HEK293 (cell line): ENCODE measurements around the gene SSB.

ENCODE experiments used
- CTCF ChIA-PET: fragments of 350-600 bp; formaldehyde crosslinking; extraction: SDS; loops from one replicate; lab custom pipeline; 2021; ENCODE audit warnings: antibody characterized with exemption; lab: Yijun Ruan, JAX
- POLR2A ChIA-PET: fragments of 300-600 bp; formaldehyde crosslinking; extraction: SDS; loops from one replicate; lab custom pipeline; 2020; ENCODE audit warnings: antibody characterized with exemption, inconsistent platforms; lab: Yijun Ruan, JAX
- H3K27ac ChIP-seq: fragments of 200-500 bp; sonication (Bioruptor generic); 2 replicates; pipeline ENCODE4 v1.5.1; 2014; ENCODE audit warnings: low read depth, low read length, control low read depth, inconsistent platforms; ENCODE audit errors: extremely low read depth
- H3K36me3 ChIP-seq, 2 experiments: fragments of 200-500 bp in 1 of 2; sonication (Bioruptor generic) in 1 of 2; 1 replicate in 1 of 2; 2 replicates in 1 of 2; pipeline ENCODE4 v1.5.1; 2014 to 2017; ENCODE audit warnings: inconsistent platforms in 2 of 2, low read length in 2 of 2; ENCODE audit not compliant: control insufficient read depth in 2 of 2, insufficient read depth in 1 of 2
- H3K4me1 ChIP-seq: fragments of 200-500 bp; sonication (Bioruptor generic); 2 replicates; pipeline ENCODE4 v1.5.1; 2014; ENCODE audit warnings: mild to moderate bottlenecking, low read length, inconsistent platforms; ENCODE audit not compliant: control insufficient read depth, insufficient read depth
- H3K4me3 ChIP-seq: 2 replicates; pipeline ENCODE4 v1.5.1; 2011; ENCODE audit warnings: low read depth, mild to moderate bottlenecking, control low read depth, low read length, moderate library complexity
- H3K9me3 ChIP-seq: fragments of 200-500 bp; sonication (Bioruptor generic); 2 replicates; pipeline ENCODE4 v1.5.1; 2014; ENCODE audit warnings: low read depth, low read length, inconsistent platforms; ENCODE audit not compliant: control insufficient read depth, insufficient read depth
- KLF9 ChIP-seq: fragments of 450-650 bp; formaldehyde crosslinking; IDR thresholded peaks from 2 replicates; pipeline ENCODE4 v1.5.1; 2016; ENCODE audit warnings: missing biosample characterization, missing genetic modification characterization, low read depth
- MEIS1 ChIP-seq: sonication (generic); formaldehyde crosslinking; IDR thresholded peaks from 2 replicates; pipeline ENCODE4 v1.8.1; 2022; ENCODE audit warnings: missing genetic modification reagents, mild to moderate bottlenecking, borderline replicate concordance
- ZNF133 ChIP-seq: fragments of 450-650 bp; formaldehyde crosslinking; IDR thresholded peaks from 2 replicates; pipeline ENCODE4 v1.5.1; 2016; ENCODE audit warnings: missing biosample characterization, missing genetic modification characterization
- ZNF266 ChIP-seq: fragments of 450-650 bp; formaldehyde crosslinking; IDR thresholded peaks from 2 replicates; pipeline ENCODE4 v1.5.1; 2016; ENCODE audit warnings: missing biosample characterization, missing genetic modification characterization, low read depth
- ZNF354C ChIP-seq: fragments of 450-650 bp; formaldehyde crosslinking; IDR thresholded peaks from 2 replicates; pipeline ENCODE4 v1.5.1; 2016; ENCODE audit warnings: missing biosample characterization, missing genetic modification characterization, low read depth, borderline replicate concordance
- ZNF558 ChIP-seq: fragments of 450-650 bp; formaldehyde crosslinking; IDR thresholded peaks from 2 replicates; pipeline ENCODE4 v1.5.1; 2016; ENCODE audit warnings: missing biosample characterization, missing genetic modification characterization
- ZNF585B ChIP-seq: fragments of 450-650 bp; formaldehyde crosslinking; IDR thresholded peaks from 2 replicates; pipeline ENCODE4 v1.5.1; 2016; ENCODE audit warnings: missing biosample characterization, missing genetic modification characterization
- ZSCAN30 ChIP-seq: fragments of 450-650 bp; IDR thresholded peaks from 2 replicates; pipeline ENCODE4 v1.5.1; 2018; ENCODE audit warnings: missing biosample characterization, mild to moderate bottlenecking, missing genetic modification characterization, moderate library complexity
- TF ChIP-seq, protein P1 (sequence below): fragments of 450-650 bp; formaldehyde crosslinking; IDR thresholded peaks from 2 replicates; pipeline ENCODE4 v1.5.1; 2016; ENCODE audit warnings: missing biosample characterization, missing genetic modification characterization
- TF ChIP-seq, protein P2 (sequence below): fragments of 450-650 bp; formaldehyde crosslinking; IDR thresholded peaks from 2 replicates; pipeline ENCODE4 v1.5.1; 2017; ENCODE audit warnings: missing biosample characterization, missing genetic modification characterization
- TF ChIP-seq, protein P3 (sequence below): fragments of 450-650 bp; formaldehyde crosslinking; IDR thresholded peaks from 2 replicates; pipeline ENCODE4 v1.5.1; 2016; ENCODE audit warnings: missing biosample characterization, missing genetic modification characterization
- TF ChIP-seq, protein P4 (sequence below): fragments of 450-650 bp; formaldehyde crosslinking; IDR thresholded peaks from 2 replicates; pipeline ENCODE4 v1.5.1; 2017; ENCODE audit warnings: missing biosample characterization, missing genetic modification characterization
- TF ChIP-seq, protein P5 (sequence below): fragments of 450-650 bp; formaldehyde crosslinking; IDR thresholded peaks from 2 replicates; pipeline ENCODE4 v1.5.1; 2016; ENCODE audit warnings: missing biosample characterization, missing genetic modification characterization

SSB gene

DNA sequence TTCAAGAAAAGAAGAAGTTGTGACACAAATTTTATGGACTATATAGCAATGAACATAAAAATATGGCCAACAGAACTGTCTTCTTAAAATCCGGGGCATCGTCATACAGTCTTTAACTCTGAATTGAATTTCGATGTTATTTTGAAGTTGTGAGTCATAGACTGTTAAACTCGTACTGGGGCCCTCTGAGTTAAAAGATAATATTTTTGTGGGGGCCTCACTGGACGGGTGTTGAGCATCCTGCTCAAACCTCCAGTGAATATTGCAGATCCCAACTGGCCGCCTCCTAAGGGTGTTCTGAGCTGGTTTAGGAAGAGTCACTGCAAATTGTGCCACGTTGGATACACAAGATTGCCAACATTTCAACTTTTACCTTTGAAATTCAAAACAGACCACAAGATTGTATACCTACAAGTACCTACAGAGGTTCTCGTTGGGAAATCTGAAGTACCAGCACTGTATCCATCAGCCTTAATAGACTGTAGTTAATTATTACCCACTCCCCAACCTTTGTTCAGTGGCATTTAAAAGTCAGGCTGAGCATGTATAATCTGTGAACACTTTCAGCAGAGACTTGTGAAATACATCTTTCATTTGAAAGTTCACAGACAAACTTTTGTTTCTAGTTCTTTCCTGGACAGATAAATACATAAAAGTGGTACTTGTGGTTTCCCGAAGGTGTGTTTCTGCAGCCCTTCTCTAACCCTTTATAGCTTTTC lies 37.3 kb upstream of the SSB start:
- no peaks in the 10 kb centered on the region for H3K9me3 ChIP-seq
- ChIA-PET CTCF (no interaction called here), POLR2A (no interaction called here)
- H3K36me3 ChIP-seq, result peaks cover 0 to 6% of the 10 kb centered on the region in 2 experiments; a peak in 1 of 3 replicates
- no peak overlapping the region for H3K4me3 ChIP-seq
- no peak overlapping the region for H3K27ac ChIP-seq
- TF ChIP-seq ZNF558 (tag by site-specific recombination), result peak; percentile 49; the same call in 1 of the 2 replicates
- no peak for TF ChIP-seq ZNF585B
- no peaks in the 10 kb centered on the region for H3K4me1 ChIP-seq

DNA sequence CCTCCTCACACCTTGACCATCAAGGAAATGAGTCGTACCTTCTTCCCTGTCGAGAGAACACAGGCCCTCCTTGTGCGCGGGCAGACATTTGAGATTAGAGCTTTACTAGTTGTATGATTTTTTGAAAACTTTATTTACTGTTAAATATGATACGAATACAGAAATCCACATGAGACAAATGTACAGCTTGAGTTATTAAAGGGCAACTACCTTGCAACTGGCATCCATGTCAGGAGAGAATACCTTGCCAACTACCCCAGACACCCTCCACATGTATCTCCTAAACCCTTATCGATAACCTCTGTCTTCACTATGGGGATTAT lies 36.7 kb upstream of the SSB start:
- TF ChIP-seq, protein P1, sequence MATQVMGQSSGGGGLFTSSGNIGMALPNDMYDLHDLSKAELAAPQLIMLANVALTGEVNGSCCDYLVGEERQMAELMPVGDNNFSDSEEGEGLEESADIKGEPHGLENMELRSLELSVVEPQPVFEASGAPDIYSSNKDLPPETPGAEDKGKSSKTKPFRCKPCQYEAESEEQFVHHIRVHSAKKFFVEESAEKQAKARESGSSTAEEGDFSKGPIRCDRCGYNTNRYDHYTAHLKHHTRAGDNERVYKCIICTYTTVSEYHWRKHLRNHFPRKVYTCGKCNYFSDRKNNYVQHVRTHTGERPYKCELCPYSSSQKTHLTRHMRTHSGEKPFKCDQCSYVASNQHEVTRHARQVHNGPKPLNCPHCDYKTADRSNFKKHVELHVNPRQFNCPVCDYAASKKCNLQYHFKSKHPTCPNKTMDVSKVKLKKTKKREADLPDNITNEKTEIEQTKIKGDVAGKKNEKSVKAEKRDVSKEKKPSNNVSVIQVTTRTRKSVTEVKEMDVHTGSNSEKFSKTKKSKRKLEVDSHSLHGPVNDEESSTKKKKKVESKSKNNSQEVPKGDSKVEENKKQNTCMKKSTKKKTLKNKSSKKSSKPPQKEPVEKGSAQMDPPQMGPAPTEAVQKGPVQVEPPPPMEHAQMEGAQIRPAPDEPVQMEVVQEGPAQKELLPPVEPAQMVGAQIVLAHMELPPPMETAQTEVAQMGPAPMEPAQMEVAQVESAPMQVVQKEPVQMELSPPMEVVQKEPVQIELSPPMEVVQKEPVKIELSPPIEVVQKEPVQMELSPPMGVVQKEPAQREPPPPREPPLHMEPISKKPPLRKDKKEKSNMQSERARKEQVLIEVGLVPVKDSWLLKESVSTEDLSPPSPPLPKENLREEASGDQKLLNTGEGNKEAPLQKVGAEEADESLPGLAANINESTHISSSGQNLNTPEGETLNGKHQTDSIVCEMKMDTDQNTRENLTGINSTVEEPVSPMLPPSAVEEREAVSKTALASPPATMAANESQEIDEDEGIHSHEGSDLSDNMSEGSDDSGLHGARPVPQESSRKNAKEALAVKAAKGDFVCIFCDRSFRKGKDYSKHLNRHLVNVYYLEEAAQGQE, result no peak
- TF ChIP-seq ZNF133 (tag by site-specific recombination), result no peak
- TF ChIP-seq, protein P2, sequence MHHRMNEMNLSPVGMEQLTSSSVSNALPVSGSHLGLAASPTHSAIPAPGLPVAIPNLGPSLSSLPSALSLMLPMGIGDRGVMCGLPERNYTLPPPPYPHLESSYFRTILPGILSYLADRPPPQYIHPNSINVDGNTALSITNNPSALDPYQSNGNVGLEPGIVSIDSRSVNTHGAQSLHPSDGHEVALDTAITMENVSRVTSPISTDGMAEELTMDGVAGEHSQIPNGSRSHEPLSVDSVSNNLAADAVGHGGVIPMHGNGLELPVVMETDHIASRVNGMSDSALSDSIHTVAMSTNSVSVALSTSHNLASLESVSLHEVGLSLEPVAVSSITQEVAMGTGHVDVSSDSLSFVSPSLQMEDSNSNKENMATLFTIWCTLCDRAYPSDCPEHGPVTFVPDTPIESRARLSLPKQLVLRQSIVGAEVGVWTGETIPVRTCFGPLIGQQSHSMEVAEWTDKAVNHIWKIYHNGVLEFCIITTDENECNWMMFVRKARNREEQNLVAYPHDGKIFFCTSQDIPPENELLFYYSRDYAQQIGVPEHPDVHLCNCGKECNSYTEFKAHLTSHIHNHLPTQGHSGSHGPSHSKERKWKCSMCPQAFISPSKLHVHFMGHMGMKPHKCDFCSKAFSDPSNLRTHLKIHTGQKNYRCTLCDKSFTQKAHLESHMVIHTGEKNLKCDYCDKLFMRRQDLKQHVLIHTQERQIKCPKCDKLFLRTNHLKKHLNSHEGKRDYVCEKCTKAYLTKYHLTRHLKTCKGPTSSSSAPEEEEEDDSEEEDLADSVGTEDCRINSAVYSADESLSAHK (tag by site-specific recombination), result no peak
- TF ChIP-seq ZNF354C (tag by site-specific recombination), result no peak
- TF ChIP-seq, protein P3, sequence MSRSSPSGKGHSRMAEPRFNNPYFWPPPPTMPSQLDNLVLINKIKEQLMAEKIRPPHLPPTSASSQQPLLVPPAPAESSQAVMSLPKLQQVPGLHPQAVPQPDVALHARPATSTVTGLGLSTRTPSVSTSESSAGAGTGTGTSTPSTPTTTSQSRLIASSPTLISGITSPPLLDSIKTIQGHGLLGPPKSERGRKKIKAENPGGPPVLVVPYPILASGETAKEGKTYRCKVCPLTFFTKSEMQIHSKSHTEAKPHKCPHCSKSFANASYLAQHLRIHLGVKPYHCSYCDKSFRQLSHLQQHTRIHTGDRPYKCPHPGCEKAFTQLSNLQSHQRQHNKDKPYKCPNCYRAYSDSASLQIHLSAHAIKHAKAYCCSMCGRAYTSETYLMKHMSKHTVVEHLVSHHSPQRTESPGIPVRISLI, result no peak
- TF ChIP-seq KLF9 (tag by site-specific recombination), result no peak
- TF ChIP-seq, protein P4, sequence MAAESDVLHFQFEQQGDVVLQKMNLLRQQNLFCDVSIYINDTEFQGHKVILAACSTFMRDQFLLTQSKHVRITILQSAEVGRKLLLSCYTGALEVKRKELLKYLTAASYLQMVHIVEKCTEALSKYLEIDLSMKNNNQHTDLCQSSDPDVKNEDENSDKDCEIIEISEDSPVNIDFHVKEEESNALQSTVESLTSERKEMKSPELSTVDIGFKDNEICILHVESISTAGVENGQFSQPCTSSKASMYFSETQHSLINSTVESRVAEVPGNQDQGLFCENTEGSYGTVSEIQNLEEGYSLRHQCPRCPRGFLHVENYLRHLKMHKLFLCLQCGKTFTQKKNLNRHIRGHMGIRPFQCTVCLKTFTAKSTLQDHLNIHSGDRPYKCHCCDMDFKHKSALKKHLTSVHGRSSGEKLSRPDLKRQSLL (tag by site-specific recombination), result no peak
- TF ChIP-seq ZSCAN30 (tag by site-specific recombination), result no peak
- TF ChIP-seq ZNF266, result no peak
- no peak for TF ChIP-seq MEIS1 (CRISPR knock-in tag)
- TF ChIP-seq, protein P5, sequence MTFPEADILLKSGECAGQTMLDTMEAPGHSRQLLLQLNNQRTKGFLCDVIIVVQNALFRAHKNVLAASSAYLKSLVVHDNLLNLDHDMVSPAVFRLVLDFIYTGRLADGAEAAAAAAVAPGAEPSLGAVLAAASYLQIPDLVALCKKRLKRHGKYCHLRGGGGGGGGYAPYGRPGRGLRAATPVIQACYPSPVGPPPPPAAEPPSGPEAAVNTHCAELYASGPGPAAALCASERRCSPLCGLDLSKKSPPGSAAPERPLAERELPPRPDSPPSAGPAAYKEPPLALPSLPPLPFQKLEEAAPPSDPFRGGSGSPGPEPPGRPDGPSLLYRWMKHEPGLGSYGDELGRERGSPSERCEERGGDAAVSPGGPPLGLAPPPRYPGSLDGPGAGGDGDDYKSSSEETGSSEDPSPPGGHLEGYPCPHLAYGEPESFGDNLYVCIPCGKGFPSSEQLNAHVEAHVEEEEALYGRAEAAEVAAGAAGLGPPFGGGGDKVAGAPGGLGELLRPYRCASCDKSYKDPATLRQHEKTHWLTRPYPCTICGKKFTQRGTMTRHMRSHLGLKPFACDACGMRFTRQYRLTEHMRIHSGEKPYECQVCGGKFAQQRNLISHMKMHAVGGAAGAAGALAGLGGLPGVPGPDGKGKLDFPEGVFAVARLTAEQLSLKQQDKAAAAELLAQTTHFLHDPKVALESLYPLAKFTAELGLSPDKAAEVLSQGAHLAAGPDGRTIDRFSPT (tag by site-specific recombination), result no peak
- CTCF ChIA-PET, result no interaction called here

More for the DNA sequence above, 36.7 kb upstream of the SSB start:
- no peak overlapping the region for H3K4me3 ChIP-seq
- no peaks in the 10 kb centered on the region for H3K9me3 ChIP-seq
- POLR2A ChIA-PET, result no interaction called here
- no peak overlapping the region for H3K27ac ChIP-seq
- peaks cover 0 to 4% of the 10 kb centered on the region in 2 experiments; a peak in 1 of 3 replicates for H3K36me3 ChIP-seq
- H3K4me1 ChIP-seq, result no peaks in the 10 kb centered on the region
